NCI-H82 treated with DMSO at 0.1 percent for 48 hours (cell line): Measurements from ENCODE around the gene CPT1A.

ENCODE experiments used
- DNase-seq: peaks from one replicate; lab custom pipeline; 2025; ENCODE audit not compliant: unreplicated experiment; lab: John Stamatoyannopoulos, UW

The CPT1A gene

GRCh38 chr11:68804786-68805185 lies 36.9 kb downstream of the CPT1A start:
- no peak for DNase-seq

DNA sequence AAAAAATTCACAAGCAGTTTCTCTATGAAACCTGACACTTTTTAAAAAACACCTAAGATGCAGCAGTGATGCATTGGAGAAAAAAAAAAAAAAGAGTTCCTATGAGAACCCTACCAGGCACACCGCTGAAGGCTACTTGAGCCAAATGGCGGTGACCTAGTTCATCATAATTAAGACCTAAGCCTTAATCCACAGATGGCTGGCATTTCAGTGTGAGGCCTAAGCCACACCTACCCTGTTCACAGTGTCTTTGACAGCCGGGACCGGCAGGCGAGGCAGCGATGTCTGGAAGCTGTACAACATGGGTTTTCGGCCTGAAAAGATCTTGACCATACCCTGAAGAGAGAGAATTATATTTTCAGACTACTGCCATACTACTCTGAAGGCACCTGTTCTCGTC lies 38.0 kb downstream of the CPT1A start:
- peak; percentile 64 for DNase-seq

GRCh38 chr11:68798221-68798813 lies 43.4 kb downstream of the CPT1A start:
- no peak for DNase-seq

GRCh38 chr11:68796801-68797200 lies 44.9 kb downstream of the CPT1A start:
- no peak for DNase-seq

DNA sequence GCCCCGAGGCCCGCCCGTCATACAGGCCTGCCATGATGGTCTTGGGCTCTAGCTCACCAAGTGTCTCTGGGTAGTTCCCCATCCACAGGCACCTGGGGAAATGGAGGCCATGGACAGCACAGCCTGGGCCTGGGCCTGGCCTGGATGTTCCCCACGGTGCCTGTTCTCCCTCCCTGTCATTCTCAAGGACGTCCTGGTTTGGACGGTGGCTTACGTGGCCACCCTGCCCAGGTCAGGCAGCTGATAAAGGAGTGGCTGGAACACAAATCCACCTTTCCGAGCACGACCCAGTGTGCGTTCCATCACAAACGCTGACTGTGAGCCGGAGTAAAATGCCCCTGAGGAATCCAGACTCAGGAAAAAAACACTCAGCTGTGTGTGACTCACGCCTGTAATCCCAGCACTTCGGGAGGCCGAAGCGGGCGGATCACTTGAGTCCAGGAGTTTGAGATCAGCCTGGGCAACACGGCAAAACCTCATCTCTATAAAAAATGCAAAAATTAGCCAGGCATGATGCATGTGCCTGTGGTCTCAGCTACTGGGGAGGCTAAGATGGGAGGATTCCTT lies 49.2 kb downstream of the CPT1A start:
- DNase-seq, result no peak

GRCh38 chr11:68784653-68785052 lies 57.1 kb downstream of the CPT1A start:
- DNase-seq, result no peak

DNA sequence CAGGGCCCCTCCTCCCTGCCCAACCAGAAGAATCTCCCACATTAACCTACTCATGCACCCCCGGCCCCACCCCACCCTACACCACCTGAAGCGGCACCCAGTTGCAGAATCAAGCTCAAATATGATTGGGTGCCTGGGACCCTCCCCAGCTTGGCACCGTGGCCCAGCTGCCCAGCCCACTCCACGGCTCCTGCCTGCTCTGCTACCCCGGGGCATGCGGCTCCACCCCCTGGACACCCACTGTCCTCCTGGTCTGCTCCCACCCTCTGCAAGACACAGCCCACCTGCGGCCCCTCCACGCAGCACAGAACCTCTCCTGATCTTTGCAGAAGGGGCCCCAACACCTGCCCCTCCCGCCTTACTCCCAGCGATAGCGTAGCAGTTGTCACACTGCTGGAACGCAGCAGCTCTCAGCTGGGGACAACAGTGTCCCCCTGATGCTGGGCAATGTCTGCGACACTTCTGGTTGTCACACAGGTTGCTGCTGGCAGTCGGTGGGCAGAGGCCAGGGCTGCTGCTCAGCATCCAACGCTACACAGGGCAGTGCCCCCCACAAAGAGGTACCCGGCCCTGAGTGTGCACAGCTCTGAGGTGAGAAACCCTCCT lies 58.4 kb downstream of the CPT1A start:
- no peak for DNase-seq

DNA sequence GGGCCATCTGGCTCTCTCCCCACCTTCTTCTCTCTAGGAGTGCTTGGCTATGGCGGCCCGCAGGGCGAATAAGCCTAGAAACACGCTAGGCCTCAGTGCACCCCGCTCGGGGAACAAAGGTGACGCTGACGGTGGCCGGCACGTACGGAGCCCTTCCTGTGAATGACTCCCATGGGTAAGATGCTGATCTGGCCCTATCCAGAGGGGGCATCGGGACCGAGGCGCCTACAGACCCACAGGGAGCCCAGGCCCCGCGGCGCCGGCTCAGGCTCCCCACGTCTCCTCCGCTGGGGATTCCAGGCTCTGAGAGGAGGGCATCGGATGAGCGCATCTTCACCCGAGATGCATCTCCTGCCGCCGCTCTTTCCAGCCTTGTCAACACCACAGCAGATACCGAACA lies 59.0 kb downstream of the CPT1A start:
- DNase-seq, result no peak

- no peak for DNase-seq
Observed at GRCh38 chr11:68780829-68781228, 60.9 kb downstream of the CPT1A start.

GRCh38 chr11:68778205-68778604 lies 63.5 kb downstream of the CPT1A start:
- no peak for DNase-seq

DNA sequence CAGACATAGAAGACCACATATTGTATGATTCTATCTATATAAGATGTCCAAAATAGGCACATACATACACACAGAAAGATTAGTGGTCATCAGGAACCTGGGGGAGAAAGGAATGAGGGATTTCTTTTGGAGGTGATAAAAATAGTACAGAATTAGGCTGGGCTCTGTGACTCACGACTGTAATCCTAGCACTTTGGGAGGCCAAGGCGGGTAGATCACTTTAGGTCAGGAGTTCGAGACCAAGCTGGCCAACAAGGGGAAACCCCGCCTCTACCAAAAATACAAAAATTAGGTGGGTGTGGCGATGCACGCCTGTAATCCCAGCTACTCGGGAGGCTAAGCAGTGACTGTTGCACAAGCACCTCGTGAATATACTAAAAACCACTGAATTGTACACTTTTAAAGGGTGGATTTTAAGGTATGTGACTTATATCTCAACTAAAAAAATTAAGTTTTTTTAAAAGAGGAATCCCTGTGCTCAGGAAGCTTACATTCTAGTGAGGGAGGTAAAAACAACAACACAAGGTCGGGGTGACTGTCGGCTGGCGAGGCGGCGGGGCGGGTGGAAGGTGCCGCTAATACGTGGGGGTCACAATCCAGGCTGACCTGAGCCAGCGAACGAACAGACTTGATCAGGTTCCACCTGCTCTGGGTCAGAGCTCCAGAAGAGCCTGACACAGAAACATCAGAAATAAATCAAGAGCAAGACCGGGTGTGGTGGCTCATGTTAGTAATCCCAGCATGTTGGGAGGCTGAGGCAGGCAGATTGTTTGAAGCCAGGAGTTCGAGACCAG lies 65.1 kb downstream of the CPT1A start:
- DNase-seq, result no peak

DNA sequence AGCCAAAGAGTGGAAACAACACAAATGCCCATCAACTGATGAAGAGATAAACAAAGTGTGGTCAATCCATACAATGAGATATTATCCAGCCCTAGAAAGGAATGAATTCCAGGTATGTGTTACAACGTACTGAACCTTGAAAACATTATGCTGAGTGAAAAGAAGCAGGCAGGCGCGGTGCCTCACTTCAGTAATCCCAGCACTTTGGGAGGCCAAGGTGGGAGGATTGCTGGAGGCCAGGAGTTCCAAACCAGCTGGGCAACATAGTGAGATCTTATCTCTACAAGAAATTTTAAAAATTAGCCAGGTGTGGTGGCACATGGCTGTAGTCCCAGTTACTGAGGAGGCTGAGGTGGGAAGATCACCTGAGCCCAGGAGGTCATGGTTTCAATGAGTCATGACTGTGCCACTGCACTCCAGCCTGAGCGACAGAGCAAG lies 65.7 kb downstream of the CPT1A start:
- no peak for DNase-seq

GRCh38 chr11:68774194-68774585 lies 67.5 kb downstream of the CPT1A start:
- DNase-seq, result no peak

GRCh38 chr11:68773521-68774193 lies 68.1 kb downstream of the CPT1A start:
- no peak for DNase-seq

- DNase-seq, result no peak
Observed at GRCh38 chr11:68772936-68773335, 68.8 kb downstream of the CPT1A start.

DNA sequence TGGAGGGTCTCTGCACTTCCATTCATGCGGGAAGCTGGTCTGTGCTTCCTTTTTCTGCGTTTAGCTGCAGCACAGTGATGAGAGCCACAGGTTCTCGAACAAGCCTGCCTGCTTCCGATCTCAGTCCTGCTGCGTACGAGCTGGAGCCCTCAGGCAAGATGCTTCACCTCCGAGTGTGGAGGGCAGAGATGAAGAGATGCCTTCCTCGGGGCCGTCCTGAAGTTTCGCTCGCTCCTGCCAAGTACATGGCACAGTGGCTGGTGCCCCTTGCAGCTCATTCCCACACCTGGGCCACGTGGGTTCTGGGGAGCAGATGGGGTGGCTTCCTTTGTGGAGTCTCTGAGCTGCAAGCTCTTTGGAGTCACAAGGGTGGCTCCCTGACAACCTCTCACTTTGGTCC lies 70.9 kb downstream of the CPT1A start:
- DNase-seq, result no peak

GRCh38 chr11:68767672-68768071 lies 74.0 kb downstream of the CPT1A start:
- no peak for DNase-seq

DNA sequence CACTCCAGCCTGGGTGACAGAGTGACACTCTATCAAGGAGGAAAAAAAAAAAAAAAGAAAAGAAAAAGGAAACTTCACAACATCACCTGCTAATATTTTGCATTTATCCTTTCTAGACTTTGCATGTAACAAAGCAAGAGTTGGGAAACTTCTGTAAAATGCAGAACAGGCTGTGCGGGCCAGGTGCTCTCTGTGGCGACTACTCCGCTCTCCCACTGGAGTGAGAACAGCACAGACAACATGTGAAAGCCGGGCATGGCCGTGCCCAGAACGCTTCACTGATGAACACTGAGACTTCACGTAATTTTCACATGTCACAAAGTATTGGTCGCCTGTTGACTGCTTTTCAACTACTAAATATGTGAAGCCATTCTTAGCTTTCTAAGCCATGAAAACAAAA lies 74.9 kb downstream of the CPT1A start:
- DNase-seq, result no peak

DNA sequence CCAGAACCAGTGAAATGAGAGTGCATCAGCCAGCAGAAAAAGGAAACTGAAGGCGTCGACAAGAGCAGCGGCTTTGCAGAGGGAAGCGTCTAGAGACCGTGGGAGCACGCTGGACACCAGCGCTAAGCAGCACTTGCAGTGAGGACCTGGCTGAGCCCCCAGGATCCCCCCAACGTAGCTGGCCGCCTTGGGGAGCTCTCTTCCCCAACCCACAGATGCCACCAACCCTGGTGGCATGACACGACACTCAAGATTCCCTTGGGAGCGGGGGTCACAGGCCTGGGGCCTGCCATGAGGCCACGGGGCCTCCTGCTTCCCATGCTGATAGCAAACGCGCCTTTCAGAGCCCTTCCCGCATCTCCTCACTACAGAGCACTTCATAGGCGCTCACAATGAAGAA lies 77.0 kb downstream of the CPT1A start:
- no peak for DNase-seq

- no peak for DNase-seq
Observed at GRCh38 chr11:68763926-68764657, 77.6 kb downstream of the CPT1A start.

GRCh38 chr11:68763181-68763721 lies 78.5 kb downstream of the CPT1A start:
- DNase-seq, result no peak
